ENCODE results near the gene SPON1.

Gene SPON1

DNA sequence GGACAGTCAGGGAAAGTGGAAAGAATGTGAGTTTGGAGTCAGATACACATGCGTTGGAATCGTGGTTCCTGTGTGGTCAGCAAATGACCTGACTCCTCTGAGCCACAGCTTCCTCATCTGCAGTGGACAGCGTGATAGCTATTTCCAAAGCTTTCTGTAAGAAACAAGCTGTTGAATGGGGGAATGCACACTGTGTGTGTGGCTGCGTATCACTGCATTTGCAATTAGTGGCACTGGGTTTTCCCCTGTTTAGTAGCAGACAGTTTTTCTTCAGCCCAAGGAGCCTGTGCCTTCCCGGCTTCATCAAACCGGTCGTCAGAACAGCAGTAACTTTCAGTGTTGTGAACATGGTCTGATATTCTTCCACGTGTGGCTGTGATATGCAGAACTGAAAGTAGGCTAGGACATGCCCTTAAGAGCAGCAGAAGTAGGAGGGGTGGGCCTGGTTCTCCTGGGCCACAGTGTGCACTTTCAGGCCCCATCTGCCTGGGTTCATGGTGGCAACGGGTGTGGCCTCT, 275.0 kb downstream of the SPON1 start:
- Histone ChIP-seq H3K79me2 (ENCODE audit: insufficient read depth, low read length) (no peaks in the 10 kb centered on the region), H3K4me2 (ENCODE audit: low read depth, low read length, poor library complexity, severe bottlenecking) (no peak overlapping the region), H3K36me3 (ENCODE audit: insufficient read depth, low read length) (no peaks in the 10 kb centered on the region), H3K4me3 (ENCODE audit: low read length, poor library complexity, severe bottlenecking) (no peak overlapping the region), H3K9me2 (replicated peaks; ENCODE audit: low read depth, low read length) (no peaks in the 10 kb centered on the region), H3F3A (ENCODE audit: low read depth) (no peaks in the 10 kb centered on the region), H4K20me1 (ENCODE audit: insufficient read depth, low read length, poor library complexity, severe bottlenecking) (no peaks in the 10 kb centered on the region), H2AFZ (ENCODE audit: low read length) (no peak overlapping the region), H3K9ac (ENCODE audit: low read depth, low read length, poor library complexity, severe bottlenecking) (no peak overlapping the region), H3K27me3 (ENCODE audit: insufficient read depth, low read length, poor library complexity, severe bottlenecking) (no peaks in the 10 kb centered on the region), H3K4me1 (ENCODE audit: insufficient read depth, low read length, poor library complexity, severe bottlenecking) (no peaks in the 10 kb centered on the region), H3K9me3 (ENCODE audit: insufficient read depth, low read depth, low read length) (no peaks in the 10 kb centered on the region)
- no peak for TF ChIP-seq EZH2phosphoT487 (IDR thresholded peaks at IDR 0.05; ENCODE audit: borderline replicate concordance)
- TF ChIP-seq, protein P1, sequence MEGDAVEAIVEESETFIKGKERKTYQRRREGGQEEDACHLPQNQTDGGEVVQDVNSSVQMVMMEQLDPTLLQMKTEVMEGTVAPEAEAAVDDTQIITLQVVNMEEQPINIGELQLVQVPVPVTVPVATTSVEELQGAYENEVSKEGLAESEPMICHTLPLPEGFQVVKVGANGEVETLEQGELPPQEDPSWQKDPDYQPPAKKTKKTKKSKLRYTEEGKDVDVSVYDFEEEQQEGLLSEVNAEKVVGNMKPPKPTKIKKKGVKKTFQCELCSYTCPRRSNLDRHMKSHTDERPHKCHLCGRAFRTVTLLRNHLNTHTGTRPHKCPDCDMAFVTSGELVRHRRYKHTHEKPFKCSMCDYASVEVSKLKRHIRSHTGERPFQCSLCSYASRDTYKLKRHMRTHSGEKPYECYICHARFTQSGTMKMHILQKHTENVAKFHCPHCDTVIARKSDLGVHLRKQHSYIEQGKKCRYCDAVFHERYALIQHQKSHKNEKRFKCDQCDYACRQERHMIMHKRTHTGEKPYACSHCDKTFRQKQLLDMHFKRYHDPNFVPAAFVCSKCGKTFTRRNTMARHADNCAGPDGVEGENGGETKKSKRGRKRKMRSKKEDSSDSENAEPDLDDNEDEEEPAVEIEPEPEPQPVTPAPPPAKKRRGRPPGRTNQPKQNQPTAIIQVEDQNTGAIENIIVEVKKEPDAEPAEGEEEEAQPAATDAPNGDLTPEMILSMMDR (conservative IDR thresholded peaks at IDR 0.05; ENCODE audit: low read length), result no peak

DNA sequence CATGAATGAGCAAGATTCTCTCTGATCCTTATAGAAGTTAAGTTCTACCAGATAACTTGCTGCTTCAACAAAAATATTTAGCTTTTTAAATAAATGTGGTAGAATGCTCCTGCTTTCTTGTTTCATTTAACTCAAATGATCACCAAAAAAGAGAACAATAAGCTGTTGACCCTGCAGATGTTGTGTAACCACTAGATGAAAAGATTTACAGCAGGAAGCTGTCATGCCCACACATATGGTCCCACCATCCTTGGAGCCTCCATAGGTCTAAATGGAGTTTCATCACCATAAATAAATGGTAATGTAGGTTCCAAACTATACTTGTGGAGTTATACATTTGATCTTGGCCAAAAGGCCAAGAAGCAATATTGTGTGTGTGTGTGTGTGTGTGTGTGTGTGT, 277.7 kb downstream of the SPON1 start:
- H3F3A ChIP-seq (ENCODE audit: low read depth), result no peaks in the 10 kb centered on the region
- no peak overlapping the region for H2AFZ ChIP-seq (ENCODE audit: low read length)
- H3K36me3 ChIP-seq (ENCODE audit: insufficient read depth, low read length), result no peaks in the 10 kb centered on the region
- H3K79me2 ChIP-seq (ENCODE audit: insufficient read depth, low read length), result no peaks in the 10 kb centered on the region
- H3K4me1 ChIP-seq (ENCODE audit: insufficient read depth, low read length, poor library complexity, severe bottlenecking), result no peaks in the 10 kb centered on the region
- no peak overlapping the region for H3K4me3 ChIP-seq (ENCODE audit: low read length, poor library complexity, severe bottlenecking)
- H3K9ac ChIP-seq (ENCODE audit: low read depth, low read length, poor library complexity, severe bottlenecking), result no peak overlapping the region
- H4K20me1 ChIP-seq (ENCODE audit: insufficient read depth, low read length, poor library complexity, severe bottlenecking), result no peaks in the 10 kb centered on the region
- no peaks in the 10 kb centered on the region for H3K27me3 ChIP-seq (ENCODE audit: insufficient read depth, low read length, poor library complexity, severe bottlenecking)
- TF ChIP-seq, protein P1 (conservative IDR thresholded peaks at IDR 0.05; ENCODE audit: low read length), result no peak
- no peak for TF ChIP-seq EZH2phosphoT487 (IDR thresholded peaks at IDR 0.05; ENCODE audit: borderline replicate concordance)
- no peak overlapping the region for H3K4me2 ChIP-seq (ENCODE audit: low read depth, low read length, poor library complexity, severe bottlenecking)
- no peaks in the 10 kb centered on the region for H3K9me2 ChIP-seq (replicated peaks; ENCODE audit: low read depth, low read length)
- H3K9me3 ChIP-seq (ENCODE audit: insufficient read depth, low read depth, low read length), result no peaks in the 10 kb centered on the region

DNA sequence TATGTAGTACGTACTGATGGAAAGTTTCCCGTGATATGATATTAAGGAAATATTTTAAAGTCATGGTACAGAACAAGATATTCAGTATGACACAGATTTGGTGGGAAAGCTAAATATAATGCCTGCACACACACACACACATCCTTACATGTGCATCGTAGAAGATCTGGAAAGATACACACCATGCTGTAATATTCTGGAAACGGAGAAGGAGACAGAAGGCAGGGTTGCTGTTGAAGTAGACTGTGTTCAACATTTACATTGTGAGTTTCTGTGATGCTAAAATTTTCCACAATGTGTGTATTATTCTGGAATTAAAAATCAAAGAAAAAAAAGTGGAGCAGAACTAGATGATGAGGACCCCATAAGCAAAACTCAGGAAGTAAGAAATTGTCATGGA, 278.4 kb downstream of the SPON1 start:
- TF ChIP-seq, protein P1 (conservative IDR thresholded peaks at IDR 0.05; ENCODE audit: low read length), result no peak
- TF ChIP-seq EZH2phosphoT487 (IDR thresholded peaks at IDR 0.05; ENCODE audit: borderline replicate concordance), result no peak
- no peak overlapping the region for H3K9ac ChIP-seq (ENCODE audit: low read depth, low read length, poor library complexity, severe bottlenecking)
- H3K4me3 ChIP-seq (ENCODE audit: low read length, poor library complexity, severe bottlenecking), result no peak overlapping the region

More for the DNA sequence above, 278.4 kb downstream of the SPON1 start:
- H3K27me3 ChIP-seq (ENCODE audit: insufficient read depth, low read length, poor library complexity, severe bottlenecking), result no peaks in the 10 kb centered on the region
- no peaks in the 10 kb centered on the region for H3K36me3 ChIP-seq (ENCODE audit: insufficient read depth, low read length)
- no peaks in the 10 kb centered on the region for H3K9me2 ChIP-seq (replicated peaks; ENCODE audit: low read depth, low read length)
- no peak overlapping the region for H3K4me2 ChIP-seq (ENCODE audit: low read depth, low read length, poor library complexity, severe bottlenecking)
- no peaks in the 10 kb centered on the region for H3K9me3 ChIP-seq (ENCODE audit: insufficient read depth, low read depth, low read length)
- H2AFZ ChIP-seq (ENCODE audit: low read length), result no peak overlapping the region
- H3K4me1 ChIP-seq (ENCODE audit: insufficient read depth, low read length, poor library complexity, severe bottlenecking), result no peaks in the 10 kb centered on the region
- H4K20me1 ChIP-seq (ENCODE audit: insufficient read depth, low read length, poor library complexity, severe bottlenecking), result no peaks in the 10 kb centered on the region
- no peaks in the 10 kb centered on the region for H3K79me2 ChIP-seq (ENCODE audit: insufficient read depth, low read length)
- no peaks in the 10 kb centered on the region for H3F3A ChIP-seq (ENCODE audit: low read depth)

Measured in Loucy (cell line).